HEK293 (cell line): Measurements from ENCODE around the gene TRPM5.

ENCODE experiments used
- CTCF ChIA-PET: fragments of 350-600 bp; formaldehyde crosslinking; extraction: SDS; loops from one replicate; lab custom pipeline; 2021; ENCODE audit warnings: antibody characterized with exemption; lab: Yijun Ruan, JAX
- POLR2A ChIA-PET: fragments of 300-600 bp; formaldehyde crosslinking; extraction: SDS; loops from one replicate; lab custom pipeline; 2020; ENCODE audit warnings: antibody characterized with exemption, inconsistent platforms; lab: Yijun Ruan, JAX
- H3K27ac ChIP-seq: fragments of 200-500 bp; sonication (Bioruptor generic); 2 replicates; pipeline ENCODE4 v1.5.1; 2014; ENCODE audit warnings: low read depth, low read length, control low read depth, inconsistent platforms; ENCODE audit errors: extremely low read depth
- H3K36me3 ChIP-seq, 2 experiments: fragments of 200-500 bp in 1 of 2; sonication (Bioruptor generic) in 1 of 2; 1 replicate in 1 of 2; 2 replicates in 1 of 2; pipeline ENCODE4 v1.5.1; 2014 to 2017; ENCODE audit warnings: inconsistent platforms in 2 of 2, low read length in 2 of 2; ENCODE audit not compliant: control insufficient read depth in 2 of 2, insufficient read depth in 1 of 2
- H3K4me1 ChIP-seq: fragments of 200-500 bp; sonication (Bioruptor generic); 2 replicates; pipeline ENCODE4 v1.5.1; 2014; ENCODE audit warnings: mild to moderate bottlenecking, low read length, inconsistent platforms; ENCODE audit not compliant: control insufficient read depth, insufficient read depth
- H3K4me3 ChIP-seq: 2 replicates; pipeline ENCODE4 v1.5.1; 2011; ENCODE audit warnings: low read depth, mild to moderate bottlenecking, control low read depth, low read length, moderate library complexity
- H3K9me3 ChIP-seq: fragments of 200-500 bp; sonication (Bioruptor generic); 2 replicates; pipeline ENCODE4 v1.5.1; 2014; ENCODE audit warnings: low read depth, low read length, inconsistent platforms; ENCODE audit not compliant: control insufficient read depth, insufficient read depth
- GLI2 ChIP-seq: fragments of 450-650 bp; formaldehyde crosslinking; IDR thresholded peaks from 2 replicates; pipeline ENCODE4; 2017; ENCODE audit warnings: missing biosample characterization, missing genetic modification characterization, low read depth, borderline replicate concordance
- GLIS1 ChIP-seq: fragments of 450-650 bp; formaldehyde crosslinking; IDR thresholded peaks from 2 replicates; pipeline ENCODE4 v1.5.1; 2016; ENCODE audit warnings: missing biosample characterization, missing genetic modification characterization
- KLF8 ChIP-seq: fragments of 450-650 bp; formaldehyde crosslinking; IDR thresholded peaks from 2 replicates; pipeline ENCODE4 v1.5.1; 2016; ENCODE audit warnings: missing biosample characterization, missing genetic modification characterization
- MYNN ChIP-seq: fragments of 450-650 bp; formaldehyde crosslinking; IDR thresholded peaks from 2 replicates; pipeline ENCODE4 v1.5.1; 2016; ENCODE audit warnings: missing biosample characterization, missing genetic modification characterization, borderline replicate concordance
- RBAK ChIP-seq: fragments of 450-650 bp; formaldehyde crosslinking; IDR thresholded peaks from 2 replicates; pipeline ENCODE4 v1.5.1; 2016; ENCODE audit warnings: missing biosample characterization, missing genetic modification characterization
- ZBTB8A ChIP-seq: fragments of 450-650 bp; formaldehyde crosslinking; IDR thresholded peaks from 2 replicates; pipeline ENCODE4 v1.5.1; 2016; ENCODE audit warnings: missing biosample characterization, missing genetic modification characterization
- ZNF16 ChIP-seq: fragments of 450-650 bp; formaldehyde crosslinking; IDR thresholded peaks from 2 replicates; pipeline ENCODE4 v1.5.1; 2016; ENCODE audit warnings: low read depth, missing biosample characterization, missing genetic modification characterization
- ZNF223 ChIP-seq: fragments of 450-650 bp; formaldehyde crosslinking; IDR thresholded peaks from 2 replicates; pipeline ENCODE4 v1.5.1; 2016; ENCODE audit warnings: missing biosample characterization, missing genetic modification characterization
- ZNF274 ChIP-seq, 2 experiments: fragments of 200-500 bp in 1 of 2; fragments of 450-650 bp in 1 of 2; sonication (Bioruptor generic) in 1 of 2; formaldehyde crosslinking in 1 of 2; IDR thresholded peaks; 2 replicates each; pipeline versions ENCODE4 v1.5.1 to v1.6.1; 2014 to 2016; ENCODE audit warnings: borderline replicate concordance in 1 of 2, inconsistent platforms in 1 of 2, low read length in 1 of 2, missing biosample characterization in 1 of 2, missing genetic modification characterization in 1 of 2
- ZNF311 ChIP-seq: fragments of 450-650 bp; formaldehyde crosslinking; IDR thresholded peaks from 2 replicates; pipeline ENCODE4 v1.5.1; 2017; ENCODE audit warnings: missing biosample characterization, missing genetic modification characterization, borderline replicate concordance
- ZNF416 ChIP-seq: fragments of 450-650 bp; formaldehyde crosslinking; IDR thresholded peaks from 2 replicates; pipeline ENCODE4 v1.5.1; 2016; ENCODE audit warnings: missing biosample characterization, missing genetic modification characterization
- ZNF544 ChIP-seq: fragments of 450-650 bp; formaldehyde crosslinking; IDR thresholded peaks from 2 replicates; pipeline ENCODE4 v1.5.0; 2017; ENCODE audit warnings: missing biosample characterization, missing genetic modification characterization
- ZNF561 ChIP-seq: fragments of 450-650 bp; IDR thresholded peaks from 2 replicates; pipeline ENCODE4 v1.5.1; 2018; ENCODE audit warnings: missing biosample characterization, missing genetic modification characterization, borderline replicate concordance
- ZNF830 ChIP-seq: fragments of 450-650 bp; IDR thresholded peaks from 2 replicates; pipeline ENCODE4 v1.5.0; 2018; ENCODE audit warnings: missing biosample characterization, missing genetic modification characterization, low read depth, mild to moderate bottlenecking, moderate library complexity
- TF ChIP-seq, protein P1 (sequence below): fragments of 450-650 bp; formaldehyde crosslinking; IDR thresholded peaks from 2 replicates; pipeline ENCODE4 v1.5.1; 2016; ENCODE audit warnings: missing biosample characterization, missing genetic modification characterization, borderline replicate concordance
- TF ChIP-seq, protein P2 (sequence below): fragments of 450-650 bp; formaldehyde crosslinking; IDR thresholded peaks from 2 replicates; pipeline ENCODE4 v1.5.1; 2016; ENCODE audit warnings: missing biosample characterization, missing genetic modification characterization
- TF ChIP-seq, protein P3 (sequence below): fragments of 450-650 bp; formaldehyde crosslinking; IDR thresholded peaks from 2 replicates; pipeline ENCODE4 v1.5.1; 2017; ENCODE audit warnings: missing biosample characterization, missing genetic modification characterization

Gene TRPM5

GRCh38 chr11:2421226-2421994, 22.9 kb downstream of the TRPM5 start:
- H3K9me3 ChIP-seq = no peaks in the 10 kb centered on the region
- H3K27ac ChIP-seq = no peak overlapping the region
- H3K4me1 ChIP-seq = no peaks in the 10 kb centered on the region
- no peak overlapping the region for H3K4me3 ChIP-seq
- H3K36me3 ChIP-seq = no peaks in the 10 kb centered on the region
- CTCF ChIA-PET = interaction anchor here (0.5 to 11.2 kb wide), 45 partner anchors 10 to 721 kb away, joined by 3 to 297 read pairs (median 5); partner anchors contain the start of genes C11orf21, CD81, TSPAN32 and TSSC4
- TF ChIP-seq, protein P1, sequence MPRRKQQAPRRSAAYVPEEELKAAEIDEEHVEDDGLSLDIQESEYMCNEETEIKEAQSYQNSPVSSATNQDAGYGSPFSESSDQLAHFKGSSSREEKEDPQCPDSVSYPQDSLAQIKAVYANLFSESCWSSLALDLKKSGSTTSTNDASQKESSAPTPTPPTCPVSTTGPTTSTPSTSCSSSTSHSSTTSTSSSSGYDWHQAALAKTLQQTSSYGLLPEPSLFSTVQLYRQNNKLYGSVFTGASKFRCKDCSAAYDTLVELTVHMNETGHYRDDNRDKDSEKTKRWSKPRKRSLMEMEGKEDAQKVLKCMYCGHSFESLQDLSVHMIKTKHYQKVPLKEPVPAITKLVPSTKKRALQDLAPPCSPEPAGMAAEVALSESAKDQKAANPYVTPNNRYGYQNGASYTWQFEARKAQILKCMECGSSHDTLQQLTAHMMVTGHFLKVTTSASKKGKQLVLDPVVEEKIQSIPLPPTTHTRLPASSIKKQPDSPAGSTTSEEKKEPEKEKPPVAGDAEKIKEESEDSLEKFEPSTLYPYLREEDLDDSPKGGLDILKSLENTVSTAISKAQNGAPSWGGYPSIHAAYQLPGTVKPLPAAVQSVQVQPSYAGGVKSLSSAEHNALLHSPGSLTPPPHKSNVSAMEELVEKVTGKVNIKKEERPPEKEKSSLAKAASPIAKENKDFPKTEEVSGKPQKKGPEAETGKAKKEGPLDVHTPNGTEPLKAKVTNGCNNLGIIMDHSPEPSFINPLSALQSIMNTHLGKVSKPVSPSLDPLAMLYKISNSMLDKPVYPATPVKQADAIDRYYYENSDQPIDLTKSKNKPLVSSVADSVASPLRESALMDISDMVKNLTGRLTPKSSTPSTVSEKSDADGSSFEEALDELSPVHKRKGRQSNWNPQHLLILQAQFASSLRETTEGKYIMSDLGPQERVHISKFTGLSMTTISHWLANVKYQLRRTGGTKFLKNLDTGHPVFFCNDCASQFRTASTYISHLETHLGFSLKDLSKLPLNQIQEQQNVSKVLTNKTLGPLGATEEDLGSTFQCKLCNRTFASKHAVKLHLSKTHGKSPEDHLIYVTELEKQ = no peak
- TF ChIP-seq RBAK = no peak
- no peak for TF ChIP-seq ZNF311
- no peak for TF ChIP-seq ZNF544
- no peak for TF ChIP-seq ZNF16 (tag by site-specific recombination)
- no peak for TF ChIP-seq GLIS1 (tag by site-specific recombination)
- no peak for TF ChIP-seq ZNF830
- TF ChIP-seq ZNF223 (tag by site-specific recombination) = no peak
- TF ChIP-seq MYNN (tag by site-specific recombination) = no peak
- TF ChIP-seq GLI2 = no peak
- TF ChIP-seq KLF8 (tag by site-specific recombination) = no peak
- TF ChIP-seq, protein P2, sequence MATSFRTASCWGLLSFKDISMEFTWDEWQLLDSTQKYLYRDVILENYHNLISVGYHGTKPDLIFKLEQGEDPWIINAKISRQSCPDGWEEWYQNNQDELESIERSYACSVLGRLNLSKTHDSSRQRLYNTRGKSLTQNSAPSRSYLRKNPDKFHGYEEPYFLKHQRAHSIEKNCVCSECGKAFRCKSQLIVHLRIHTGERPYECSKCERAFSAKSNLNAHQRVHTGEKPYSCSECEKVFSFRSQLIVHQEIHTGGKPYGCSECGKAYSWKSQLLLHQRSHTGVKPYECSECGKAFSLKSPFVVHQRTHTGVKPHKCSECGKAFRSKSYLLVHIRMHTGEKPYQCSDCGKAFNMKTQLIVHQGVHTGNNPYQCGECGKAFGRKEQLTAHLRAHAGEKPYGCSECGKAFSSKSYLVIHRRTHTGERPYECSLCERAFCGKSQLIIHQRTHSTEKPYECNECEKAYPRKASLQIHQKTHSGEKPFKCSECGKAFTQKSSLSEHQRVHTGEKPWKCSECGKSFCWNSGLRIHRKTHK (tag by site-specific recombination) = no peak
- no peak for TF ChIP-seq ZBTB8A (tag by site-specific recombination)
- no peak for TF ChIP-seq ZNF416 (tag by site-specific recombination)
- TF ChIP-seq, protein P3, sequence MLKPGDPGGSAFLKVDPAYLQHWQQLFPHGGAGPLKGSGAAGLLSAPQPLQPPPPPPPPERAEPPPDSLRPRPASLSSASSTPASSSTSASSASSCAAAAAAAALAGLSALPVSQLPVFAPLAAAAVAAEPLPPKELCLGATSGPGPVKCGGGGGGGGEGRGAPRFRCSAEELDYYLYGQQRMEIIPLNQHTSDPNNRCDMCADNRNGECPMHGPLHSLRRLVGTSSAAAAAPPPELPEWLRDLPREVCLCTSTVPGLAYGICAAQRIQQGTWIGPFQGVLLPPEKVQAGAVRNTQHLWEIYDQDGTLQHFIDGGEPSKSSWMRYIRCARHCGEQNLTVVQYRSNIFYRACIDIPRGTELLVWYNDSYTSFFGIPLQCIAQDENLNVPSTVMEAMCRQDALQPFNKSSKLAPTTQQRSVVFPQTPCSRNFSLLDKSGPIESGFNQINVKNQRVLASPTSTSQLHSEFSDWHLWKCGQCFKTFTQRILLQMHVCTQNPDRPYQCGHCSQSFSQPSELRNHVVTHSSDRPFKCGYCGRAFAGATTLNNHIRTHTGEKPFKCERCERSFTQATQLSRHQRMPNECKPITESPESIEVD (tag by site-specific recombination) = no peak
- no peak for TF ChIP-seq ZNF561 (tag by site-specific recombination)
- no peak for TF ChIP-seq ZNF274 (IDR thresholded peaks at IDR 0.05; ENCODE audit: low read length)
- no peak for TF ChIP-seq ZNF274 (tag by site-specific recombination; IDR thresholded peaks at IDR 0.05; ENCODE audit: borderline replicate concordance)
- TF ChIP-seq, all 188 proteins: peak for 0
- POLR2A ChIA-PET = interaction anchor here (1.5 to 2.2 kb wide), 2 partner anchors 45 to 116 kb away, joined by 5 to 19 read pairs; no protein-coding TSS in a partner anchor
